H1 (cell line): ENCODE data around the gene DCAF16. TPM values are rescaled to one million over a fixed set of nuclear protein-coding genes. Genes with fewer than 3 reads are reported as not detected.

Experiments used
- CTCF ChIA-PET: fragments of 300-600 bp; sonication (Branson Sonifier 250); formaldehyde crosslinking; loops from one replicate; lab custom pipeline; 2021; ENCODE audit not compliant: partially characterized antibody; lab: Charles Lee
- POLR2A ChIA-PET: fragments of 300-600 bp; sonication (Branson Sonifier 250); formaldehyde crosslinking; loops from one replicate; lab custom pipeline; 2021; ENCODE audit warnings: inconsistent platforms; ENCODE audit not compliant: partially characterized antibody; lab: Charles Lee
- DNase-seq, 2 experiments: peaks; one replicate each; pipeline versions ENCODE4 v3.0.0 to v3.0.0-alpha.2; 2010 to 2022; ENCODE audit warnings: low spot score in 2 of 2, low read depth in 1 of 2, mixed read lengths in 1 of 2
- FAIRE-seq: peaks from 2 replicates; lab custom pipeline; 2011; peaks lifted over from hg19 to GRCh38; lab: Jason Lieb, UNC
- H2AFZ ChIP-seq: 2 replicates; pipeline ENCODE4 v1.8.1; 2012; ENCODE audit warnings: low read length, inconsistent platforms
- H2AK5ac ChIP-seq: 2 replicates; pipeline ENCODE4 v1.6.1; 2013; ENCODE audit warnings: low read depth, low read length
- H2BK120ac ChIP-seq: replicated peaks from 2 replicates; pipeline ENCODE3; 2013; ENCODE audit warnings: low read depth, low read length, inconsistent platforms
- H2BK12ac ChIP-seq: 2 replicates; pipeline ENCODE4 v1.6.1; 2013; ENCODE audit warnings: low read depth, low read length
- H2BK15ac ChIP-seq: 2 replicates; pipeline ENCODE4 v1.6.1; 2013; ENCODE audit warnings: low read length
- H2BK20ac ChIP-seq: 2 replicates; pipeline ENCODE4 v1.6.1; 2013; ENCODE audit warnings: low read length
- H2BK5ac ChIP-seq: 2 replicates; pipeline ENCODE4 v1.6.1; 2013; ENCODE audit warnings: low read depth, low read length
- H3K14ac ChIP-seq: 2 replicates; pipeline ENCODE4 v1.6.1; 2013; ENCODE audit warnings: inconsistent platforms; ENCODE audit not compliant: insufficient read length
- H3K18ac ChIP-seq: 2 replicates; pipeline ENCODE4 v1.6.1; 2013; ENCODE audit warnings: low read length; ENCODE audit errors: extremely low read depth
- H3K23ac ChIP-seq: 2 replicates; pipeline ENCODE4 v1.6.1; 2013; ENCODE audit warnings: inconsistent platforms; ENCODE audit not compliant: insufficient read length
- H3K23me2 ChIP-seq: 2 replicates; pipeline ENCODE4 v1.6.1; 2013; ENCODE audit warnings: low read depth, low read length
- H3K27ac ChIP-seq: 2 replicates; pipeline ENCODE4 v1.6.1; 2011; ENCODE audit warnings: low read depth, low read length, inconsistent platforms
- H3K27me3 ChIP-seq, 4 experiments: replicated peaks in 1 of 4; 1 replicate in 1 of 4; 2 replicates in 3 of 4; pipeline versions ENCODE4 v1.6.1 to v1.8.1; 2011 to 2013; ENCODE audit warnings: low read length in 3 of 4, mild to moderate bottlenecking in 3 of 4, inconsistent platforms in 2 of 4, mixed read lengths in 2 of 4, moderate library complexity in 1 of 4; ENCODE audit not compliant: control insufficient read depth in 3 of 4, insufficient read depth in 3 of 4; ENCODE audit errors: extremely low read depth in 1 of 4
- H3K36me3 ChIP-seq, 4 experiments: 2 replicates each; pipeline versions ENCODE4 v1.6.1 to v1.8.1; 2011 to 2013; ENCODE audit warnings: mild to moderate bottlenecking in 4 of 4, low read length in 3 of 4, moderate library complexity in 2 of 4, control low read depth in 1 of 4, inconsistent platforms in 1 of 4; ENCODE audit not compliant: insufficient read depth in 4 of 4, control insufficient read depth in 2 of 4
- H3K4ac ChIP-seq: replicated peaks from 2 replicates; pipeline ENCODE3; 2013; ENCODE audit warnings: low read length, low read depth, mixed read lengths, inconsistent platforms; ENCODE audit not compliant: insufficient read length
- H3K4me1 ChIP-seq, 4 experiments: replicated peaks in 1 of 4; 1 replicate in 1 of 4; 2 replicates in 3 of 4; pipeline versions ENCODE4 v1.6.1 to v1.8.1; 2011 to 2013; ENCODE audit warnings: low read length in 3 of 4, inconsistent platforms in 2 of 4, mixed read lengths in 1 of 4; ENCODE audit not compliant: insufficient read depth in 4 of 4, control insufficient read depth in 3 of 4
- H3K4me2 ChIP-seq, 2 experiments: 2 replicates each; pipeline versions ENCODE4 v1.6.1 to v1.8.1; 2011 to 2013; ENCODE audit warnings: low read depth in 2 of 2, low read length in 2 of 2, control low read depth in 1 of 2, inconsistent platforms in 1 of 2, mild to moderate bottlenecking in 1 of 2; ENCODE audit not compliant: insufficient read depth in 1 of 2
- H3K4me3 ChIP-seq, 4 experiments: fragments of 200-600, 300-600 bp in 1 of 4; sonication (generic), shearing (Covaris generic), sonication (Bioruptor Twin) in 1 of 4; 2 replicates each; pipeline versions ENCODE4 v1.5.1 to v1.8.1; 2011 to 2016; ENCODE audit warnings: low read length in 4 of 4, low read depth in 3 of 4, control low read depth in 2 of 4, inconsistent platforms in 2 of 4, mild to moderate bottlenecking in 2 of 4, mixed read lengths in 1 of 4, moderate library complexity in 1 of 4; ENCODE audit not compliant: insufficient read depth in 2 of 4; ENCODE audit errors: extremely low read depth in 1 of 4
- H3K56ac ChIP-seq: replicated peaks from 2 replicates; pipeline ENCODE3; 2013; ENCODE audit warnings: low read depth, mild to moderate bottlenecking, mixed read lengths, low read length, inconsistent platforms; ENCODE audit not compliant: insufficient read length
- H3K79me1 ChIP-seq: 2 replicates; pipeline ENCODE4 v1.6.1; 2013; ENCODE audit warnings: low read depth, low read length, control low read depth
- H3K79me2 ChIP-seq, 2 experiments: 2 replicates each; pipeline versions ENCODE4 v1.6.1 to v1.8.1; 2012 to 2013; ENCODE audit warnings: low read length in 2 of 2, mild to moderate bottlenecking in 2 of 2, inconsistent platforms in 1 of 2; ENCODE audit not compliant: insufficient read depth in 2 of 2, control insufficient read depth in 1 of 2
- H3K9ac ChIP-seq, 4 experiments: replicated peaks in 1 of 4; 1 replicate in 1 of 4; 2 replicates in 3 of 4; pipeline versions ENCODE4 v1.6.1 to v1.8.1; 2011 to 2013; ENCODE audit warnings: low read depth in 3 of 4, low read length in 3 of 4, control low read depth in 2 of 4, mild to moderate bottlenecking in 2 of 4, moderate library complexity in 2 of 4, inconsistent platforms in 1 of 4; ENCODE audit errors: extremely low read depth in 1 of 4
- H3K9me3 ChIP-seq, 2 experiments: 2 replicates each; pipeline versions ENCODE4 v1.6.1 to v1.8.1; 2012 to 2013; ENCODE audit warnings: mild to moderate bottlenecking in 2 of 2, moderate library complexity in 2 of 2, control low read depth in 1 of 2, inconsistent platforms in 1 of 2, low read depth in 1 of 2, low read length in 1 of 2, mixed read lengths in 1 of 2; ENCODE audit not compliant: insufficient read depth in 2 of 2
- H4K20me1 ChIP-seq, 2 experiments: replicated peaks in 1 of 2; 2 replicates each; pipeline versions ENCODE3 to v1.8.1; 2011 to 2013; ENCODE audit warnings: inconsistent platforms in 2 of 2, low read length in 2 of 2, mild to moderate bottlenecking in 1 of 2; ENCODE audit not compliant: insufficient read depth in 2 of 2, control insufficient read depth in 1 of 2
- H4K5ac ChIP-seq: 2 replicates; pipeline ENCODE4 v1.6.1; 2013; ENCODE audit warnings: low read length, low read depth, mixed read lengths, inconsistent platforms; ENCODE audit not compliant: insufficient read length
- H4K8ac ChIP-seq: 2 replicates; pipeline ENCODE4 v1.8.0; 2013; ENCODE audit warnings: mild to moderate bottlenecking, moderate library complexity, low read length, inconsistent platforms; ENCODE audit not compliant: insufficient read depth; ENCODE audit errors: extremely low read depth
- H4K91ac ChIP-seq: replicated peaks from 2 replicates; pipeline ENCODE3; 2013; ENCODE audit warnings: low read length, mixed read lengths, inconsistent platforms; ENCODE audit not compliant: insufficient read length
- CEBPB ChIP-seq: IDR thresholded peaks from 2 replicates; pipeline ENCODE4 v1.6.1; 2012; ENCODE audit warnings: low read depth, low read length
- POU5F1 ChIP-seq: IDR thresholded peaks from 2 replicates; pipeline ENCODE4 v1.6.1; 2011; ENCODE audit warnings: low read depth, mild to moderate bottlenecking, low read length, moderate library complexity
- WGBS, 2 experiments: shearing (Covaris generic) in 1 of 2; methylation state at CpG; one replicate each; pipeline versions ENCODE4 v1.1.6 to v1.1.7; 2013 to 2015; ENCODE audit warnings: low lambda C conversion rate in 2 of 2, mixed read lengths in 2 of 2, inconsistent platforms in 1 of 2, low coverage in 1 of 2, missing lambda C conversion rate in 1 of 2; ENCODE audit not compliant: insufficient replicate concordance in 2 of 2, insufficient coverage in 1 of 2, insufficient read length in 1 of 2; ENCODE audit errors: extremely low coverage in 1 of 2, missing lambda C conversion rate in 1 of 2; 5-methylcytosine and 5-hydroxymethylcytosine counted together
- polyA plus RNA-seq, 7 experiments: library from polyadenylated mRNA; depleted of rRNA in 3 of 7; stranded (reverse) in 5 of 7; unstranded in 2 of 7; fragments of >200 nt in 5 of 7; fragments of 200-250 nt in 2 of 7; gene quantifications; 1 replicate in 5 of 7; 2 replicates in 1 of 7; 4 replicates in 1 of 7; pipeline versions ENCODE4 v1.2.1 to v1.2.3, GENCODE V29; 2011 to 2013; ENCODE audit warnings: missing spikeins in 2 of 7, mixed read lengths in 2 of 7
- total RNA-seq: library from RNA; stranded (reverse); fragmentation: NEBNext Ultra II Directional; extraction: Animal tissue kit (Norgen Biotek cat#: 25700); gene quantifications from 2 replicates; pipeline ENCODE4 v1.2.1, GENCODE V29; 2021
- TF ChIP-seq, protein P1 (sequence below): IDR thresholded peaks from 2 replicates; pipeline ENCODE4 v1.6.1; 2012; ENCODE audit warnings: low read length, inconsistent platforms

The DCAF16 gene
- total and polyA plus RNA-seq, 2 of the 8 experiments (the other 6 are each of a cell fraction or from before 2014, with no cell fraction given), result 26.5 to 55.7 TPM

DNA sequence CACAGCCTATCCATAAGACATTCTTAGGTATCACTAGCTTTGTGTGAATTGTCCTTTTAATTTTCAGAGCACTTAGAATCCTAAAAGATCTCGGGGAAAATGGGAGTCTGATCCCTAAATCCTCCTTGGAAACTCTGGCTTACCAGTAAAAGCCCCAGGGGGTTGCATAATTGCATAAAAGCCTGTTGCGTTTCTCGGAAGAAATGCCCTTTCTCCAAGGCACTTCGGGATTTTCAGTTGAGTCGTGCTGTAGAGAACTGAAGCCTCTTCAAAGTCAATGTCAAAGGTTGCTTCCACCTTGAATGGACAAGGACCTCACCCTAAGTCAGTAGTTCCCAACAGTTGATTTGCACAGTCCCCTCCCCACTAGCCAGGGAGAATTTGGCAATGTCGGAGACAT, 49.9 kb downstream of the DCAF16 start:
- FAIRE-seq (no peak), DNase-seq (no peak)
- Histone ChIP-seq H2BK20ac (no peak overlapping the region), H3K4me2 (no peak overlapping the region), H3K18ac (no peak overlapping the region), H3K23me2 (no peaks in the 10 kb centered on the region), H4K5ac (no peak overlapping the region), H3K56ac (no peak overlapping the region), H3K4me1 (peaks cover 0 to 7% (median 3%) of the 10 kb centered on the region in 4 experiments; a peak in 5 of 7 replicates), H4K8ac (no peak overlapping the region), H4K20me1 (no peaks in the 10 kb centered on the region), H3K14ac (no peak overlapping the region), H2BK12ac (no peak overlapping the region), H2AK5ac (no peak overlapping the region)
- 66% methylated on average over 6 of the region's 6 CpGs; no CpG with 5 or more reads in 1 of the 2 experiments for WGBS, 2 experiments
- TF ChIP-seq CEBPB, result peak; percentile 39; the same call in 1 of the 2 replicates
- peak; percentile 76 for TF ChIP-seq POU5F1
- TF ChIP-seq, protein P1, sequence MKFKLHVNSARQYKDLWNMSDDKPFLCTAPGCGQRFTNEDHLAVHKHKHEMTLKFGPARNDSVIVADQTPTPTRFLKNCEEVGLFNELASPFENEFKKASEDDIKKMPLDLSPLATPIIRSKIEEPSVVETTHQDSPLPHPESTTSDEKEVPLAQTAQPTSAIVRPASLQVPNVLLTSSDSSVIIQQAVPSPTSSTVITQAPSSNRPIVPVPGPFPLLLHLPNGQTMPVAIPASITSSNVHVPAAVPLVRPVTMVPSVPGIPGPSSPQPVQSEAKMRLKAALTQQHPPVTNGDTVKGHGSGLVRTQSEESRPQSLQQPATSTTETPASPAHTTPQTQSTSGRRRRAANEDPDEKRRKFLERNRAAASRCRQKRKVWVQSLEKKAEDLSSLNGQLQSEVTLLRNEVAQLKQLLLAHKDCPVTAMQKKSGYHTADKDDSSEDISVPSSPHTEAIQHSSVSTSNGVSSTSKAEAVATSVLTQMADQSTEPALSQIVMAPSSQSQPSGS, result no peak
- TF ChIP-seq, all 59 proteins: peak for 2
- Histone ChIP-seq H2AFZ (no peak overlapping the region), H4K91ac (no peak overlapping the region), H3K4me3 (no peak overlapping the region), H3K27ac (no peak overlapping the region), H3K4ac (no peak overlapping the region), H3K79me2 (no peaks in the 10 kb centered on the region), H3K23ac (no peak overlapping the region), H3K79me1 (no peaks in the 10 kb centered on the region), H3K27me3 (no peaks in the 10 kb centered on the region), H3K36me3 (no peaks in the 10 kb centered on the region), H2BK15ac (no peak overlapping the region), H3K9me3 (no peaks in the 10 kb centered on the region), H2BK5ac (no peak overlapping the region), H2BK120ac (no peak overlapping the region), H3K9ac (no peak overlapping the region)
- ChIA-PET CTCF (interaction anchor here (0.9 to 1.0 kb wide), 2 partner anchors 27 to 55 kb away, joined by 3 to 4 read pairs; no protein-coding TSS in a partner anchor), POLR2A (no interaction called here)
